HEK293 (cell line): ENCODE results near the gene PDZD8.

Experiments
- CTCF ChIA-PET: fragments of 350-600 bp; formaldehyde crosslinking; extraction: SDS; loops from one replicate; lab custom pipeline; 2021; ENCODE audit warnings: antibody characterized with exemption; lab: Yijun Ruan, JAX
- POLR2A ChIA-PET: fragments of 300-600 bp; formaldehyde crosslinking; extraction: SDS; loops from one replicate; lab custom pipeline; 2020; ENCODE audit warnings: antibody characterized with exemption, inconsistent platforms; lab: Yijun Ruan, JAX
- H3K27ac ChIP-seq: fragments of 200-500 bp; sonication (Bioruptor generic); 2 replicates; pipeline ENCODE4 v1.5.1; 2014; ENCODE audit warnings: low read depth, low read length, control low read depth, inconsistent platforms; ENCODE audit errors: extremely low read depth
- H3K36me3 ChIP-seq, 2 experiments: fragments of 200-500 bp in 1 of 2; sonication (Bioruptor generic) in 1 of 2; 1 replicate in 1 of 2; 2 replicates in 1 of 2; pipeline ENCODE4 v1.5.1; 2014 to 2017; ENCODE audit warnings: inconsistent platforms in 2 of 2, low read length in 2 of 2; ENCODE audit not compliant: control insufficient read depth in 2 of 2, insufficient read depth in 1 of 2
- H3K4me1 ChIP-seq: fragments of 200-500 bp; sonication (Bioruptor generic); 2 replicates; pipeline ENCODE4 v1.5.1; 2014; ENCODE audit warnings: mild to moderate bottlenecking, low read length, inconsistent platforms; ENCODE audit not compliant: control insufficient read depth, insufficient read depth
- H3K4me3 ChIP-seq: 2 replicates; pipeline ENCODE4 v1.5.1; 2011; ENCODE audit warnings: low read depth, mild to moderate bottlenecking, control low read depth, low read length, moderate library complexity
- H3K9me3 ChIP-seq: fragments of 200-500 bp; sonication (Bioruptor generic); 2 replicates; pipeline ENCODE4 v1.5.1; 2014; ENCODE audit warnings: low read depth, low read length, inconsistent platforms; ENCODE audit not compliant: control insufficient read depth, insufficient read depth
- BCL6B ChIP-seq: fragments of 450-650 bp; formaldehyde crosslinking; IDR thresholded peaks from 2 replicates; pipeline ENCODE4 v1.5.1; 2017; ENCODE audit warnings: missing biosample characterization, missing genetic modification characterization
- PRDM4 ChIP-seq: fragments of 450-650 bp; formaldehyde crosslinking; IDR thresholded peaks from 2 replicates; pipeline ENCODE4 v1.5.1; 2017; ENCODE audit warnings: missing biosample characterization, missing genetic modification characterization
- ZBTB1 ChIP-seq: fragments of 450-650 bp; formaldehyde crosslinking; IDR thresholded peaks from 2 replicates; pipeline ENCODE4 v1.5.1; 2016; ENCODE audit warnings: missing biosample characterization, missing genetic modification characterization
- ZNF280D ChIP-seq: fragments of 450-650 bp; formaldehyde crosslinking; IDR thresholded peaks from 2 replicates; pipeline ENCODE4 v1.5.1; 2016; ENCODE audit warnings: missing biosample characterization, missing genetic modification characterization
- ZNF302 ChIP-seq: fragments of 450-650 bp; formaldehyde crosslinking; IDR thresholded peaks from 2 replicates; pipeline ENCODE4 v1.5.1; 2016; ENCODE audit warnings: missing biosample characterization, missing genetic modification characterization, low read depth
- ZNF391 ChIP-seq: fragments of 450-650 bp; formaldehyde crosslinking; IDR thresholded peaks from 2 replicates; pipeline ENCODE4 v1.5.1; 2016; ENCODE audit warnings: low read depth, missing biosample characterization, missing genetic modification characterization, borderline replicate concordance
- ZNF48 ChIP-seq: fragments of 450-650 bp; formaldehyde crosslinking; IDR thresholded peaks from 2 replicates; pipeline ENCODE4 v1.5.1; 2016; ENCODE audit warnings: missing biosample characterization, missing genetic modification characterization
- ZNF530 ChIP-seq: fragments of 450-650 bp; formaldehyde crosslinking; IDR thresholded peaks from 2 replicates; pipeline ENCODE4 v1.5.1; 2016; ENCODE audit warnings: low read depth, missing biosample characterization, missing genetic modification characterization
- ZNF610 ChIP-seq: fragments of 450-650 bp; formaldehyde crosslinking; IDR thresholded peaks from 2 replicates; pipeline ENCODE4 v1.5.1; 2016; ENCODE audit warnings: missing biosample characterization, missing genetic modification characterization, borderline replicate concordance
- ZNF791 ChIP-seq: fragments of 450-650 bp; formaldehyde crosslinking; IDR thresholded peaks from 2 replicates; pipeline ENCODE4 v1.5.1; 2016; ENCODE audit warnings: missing biosample characterization, missing genetic modification characterization
- ZNF830 ChIP-seq: fragments of 450-650 bp; IDR thresholded peaks from 2 replicates; pipeline ENCODE4 v1.5.0; 2018; ENCODE audit warnings: missing biosample characterization, missing genetic modification characterization, low read depth, mild to moderate bottlenecking, moderate library complexity
- TF ChIP-seq, protein P1 (sequence below): fragments of 450-650 bp; formaldehyde crosslinking; IDR thresholded peaks from 2 replicates; pipeline ENCODE4 v1.5.1; 2017; ENCODE audit warnings: missing biosample characterization, missing genetic modification characterization
- TF ChIP-seq, protein P2 (sequence below): fragments of 450-650 bp; formaldehyde crosslinking; IDR thresholded peaks from 2 replicates; pipeline ENCODE4 v1.5.1; 2016; ENCODE audit warnings: missing biosample characterization, missing genetic modification characterization, low read depth
- TF ChIP-seq, protein P3 (sequence below): fragments of 450-650 bp; formaldehyde crosslinking; IDR thresholded peaks from 2 replicates; pipeline ENCODE4 v1.5.1; 2016; ENCODE audit warnings: missing biosample characterization, missing genetic modification characterization

Gene PDZD8

GRCh38 chr10:117249493-117250093 lies 125.6 kb downstream of the PDZD8 start:
- Histone ChIP-seq H3K27ac (no peak overlapping the region), H3K4me3 (no peak overlapping the region), H3K36me3 (no peaks in the 10 kb centered on the region), H3K9me3 (no peaks in the 10 kb centered on the region), H3K4me1 (no peaks in the 10 kb centered on the region)
- ChIA-PET POLR2A (no interaction called here), CTCF (interaction anchor here (0.6 to 1.7 kb wide), 4 partner anchors 9 to 71 kb away, joined by 3 to 10 read pairs (median 5); no protein-coding TSS in a partner anchor)
- TF ChIP-seq ZNF830 (tag by site-specific recombination) (no peak), ZNF610 (no peak), ZNF391 (tag by site-specific recombination) (no peak), ZNF791 (tag by site-specific recombination) (no peak), ZNF280D (tag by site-specific recombination) (no peak), PRDM4 (tag by site-specific recombination) (no peak), ZNF530 (tag by site-specific recombination) (no peak), BCL6B (no peak), ZNF302 (tag by site-specific recombination) (no peak), ZNF48 (tag by site-specific recombination) (no peak), ZBTB1 (tag by site-specific recombination) (no peak)
- TF ChIP-seq, protein P1, sequence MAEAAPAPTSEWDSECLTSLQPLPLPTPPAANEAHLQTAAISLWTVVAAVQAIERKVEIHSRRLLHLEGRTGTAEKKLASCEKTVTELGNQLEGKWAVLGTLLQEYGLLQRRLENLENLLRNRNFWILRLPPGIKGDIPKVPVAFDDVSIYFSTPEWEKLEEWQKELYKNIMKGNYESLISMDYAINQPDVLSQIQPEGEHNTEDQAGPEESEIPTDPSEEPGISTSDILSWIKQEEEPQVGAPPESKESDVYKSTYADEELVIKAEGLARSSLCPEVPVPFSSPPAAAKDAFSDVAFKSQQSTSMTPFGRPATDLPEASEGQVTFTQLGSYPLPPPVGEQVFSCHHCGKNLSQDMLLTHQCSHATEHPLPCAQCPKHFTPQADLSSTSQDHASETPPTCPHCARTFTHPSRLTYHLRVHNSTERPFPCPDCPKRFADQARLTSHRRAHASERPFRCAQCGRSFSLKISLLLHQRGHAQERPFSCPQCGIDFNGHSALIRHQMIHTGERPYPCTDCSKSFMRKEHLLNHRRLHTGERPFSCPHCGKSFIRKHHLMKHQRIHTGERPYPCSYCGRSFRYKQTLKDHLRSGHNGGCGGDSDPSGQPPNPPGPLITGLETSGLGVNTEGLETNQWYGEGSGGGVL, result no peak
- TF ChIP-seq, protein P2, sequence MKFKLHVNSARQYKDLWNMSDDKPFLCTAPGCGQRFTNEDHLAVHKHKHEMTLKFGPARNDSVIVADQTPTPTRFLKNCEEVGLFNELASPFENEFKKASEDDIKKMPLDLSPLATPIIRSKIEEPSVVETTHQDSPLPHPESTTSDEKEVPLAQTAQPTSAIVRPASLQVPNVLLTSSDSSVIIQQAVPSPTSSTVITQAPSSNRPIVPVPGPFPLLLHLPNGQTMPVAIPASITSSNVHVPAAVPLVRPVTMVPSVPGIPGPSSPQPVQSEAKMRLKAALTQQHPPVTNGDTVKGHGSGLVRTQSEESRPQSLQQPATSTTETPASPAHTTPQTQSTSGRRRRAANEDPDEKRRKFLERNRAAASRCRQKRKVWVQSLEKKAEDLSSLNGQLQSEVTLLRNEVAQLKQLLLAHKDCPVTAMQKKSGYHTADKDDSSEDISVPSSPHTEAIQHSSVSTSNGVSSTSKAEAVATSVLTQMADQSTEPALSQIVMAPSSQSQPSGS (tag by site-specific recombination), result no peak
- TF ChIP-seq, protein P3, sequence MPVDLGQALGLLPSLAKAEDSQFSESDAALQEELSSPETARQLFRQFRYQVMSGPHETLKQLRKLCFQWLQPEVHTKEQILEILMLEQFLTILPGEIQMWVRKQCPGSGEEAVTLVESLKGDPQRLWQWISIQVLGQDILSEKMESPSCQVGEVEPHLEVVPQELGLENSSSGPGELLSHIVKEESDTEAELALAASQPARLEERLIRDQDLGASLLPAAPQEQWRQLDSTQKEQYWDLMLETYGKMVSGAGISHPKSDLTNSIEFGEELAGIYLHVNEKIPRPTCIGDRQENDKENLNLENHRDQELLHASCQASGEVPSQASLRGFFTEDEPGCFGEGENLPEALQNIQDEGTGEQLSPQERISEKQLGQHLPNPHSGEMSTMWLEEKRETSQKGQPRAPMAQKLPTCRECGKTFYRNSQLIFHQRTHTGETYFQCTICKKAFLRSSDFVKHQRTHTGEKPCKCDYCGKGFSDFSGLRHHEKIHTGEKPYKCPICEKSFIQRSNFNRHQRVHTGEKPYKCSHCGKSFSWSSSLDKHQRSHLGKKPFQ (tag by site-specific recombination), result no peak
